Measurements from ENCODE around the gene CAV1. TPM values are rescaled to one million over a fixed set of nuclear protein-coding genes. Genes with fewer than 3 reads are reported as not detected.
"Not testable (repeated sequence)": the region's sequence is repeated elsewhere in the genome, so short reads cannot be mapped to it uniquely, and the experiment has no call there.

CAV1 gene
- 1 to 10 TPM in 2 of 3 donors, under 1 TPM in 1; 0.48 to 1.2 (median 1.1) TPM for total RNA-seq

- Mint-ChIP-seq H3K27me3 (ENCODE audit: low read depth) (peaks cover 79% of the 10 kb centered on the region), H3K4me1 (ENCODE audit: low read depth) (peaks cover 22% of the 10 kb centered on the region), H3K9me3 (no peaks in the 10 kb centered on the region), H3K4me3 (peak within 1 kb of the TSS; percentile 83), H3K36me3 (ENCODE audit: insufficient read depth) (no peaks in the 10 kb centered on the region)
- DNase-seq (peak; percentile 14), ATAC-seq (peak; percentile 38 to 39)
Measured at GRCh38 chr7:116524609-116525297, at the start of gene CAV1. TSS of gene CAV1 (plus strand) at chr7:116525036. CDS start at chr7:116525063, 27 bp downstream.

GRCh38 chr7:116477625-116478024 is 47.2 kb upstream of the CAV1 start:
- peaks cover 2% of the 10 kb centered on the region for H3K4me1 Mint-ChIP-seq (ENCODE audit: low read depth)
- ATAC-seq = no peak
- DNase-seq = no peak

GRCh38 chr7:116478834-116479233 is 46.0 kb upstream of the CAV1 start:
- Mint-ChIP-seq H3K36me3 (ENCODE audit: insufficient read depth) (no peaks in the 10 kb centered on the region), H3K4me1 (ENCODE audit: low read depth) (peaks cover 2% of the 10 kb centered on the region), H3K4me3 (no peak overlapping the region), H3K9me3 (peaks cover 4% of the 10 kb centered on the region), H3K27me3 (ENCODE audit: low read depth) (peaks cover 14% of the 10 kb centered on the region)
- no peak for DNase-seq
- no peak for ATAC-seq

More at GRCh38 chr7:116477625-116478024, 47.2 kb upstream of the CAV1 start:
- Mint-ChIP-seq H3K36me3 (ENCODE audit: insufficient read depth) (no peaks in the 10 kb centered on the region), H3K27me3 (ENCODE audit: low read depth) (peaks cover 22% of the 10 kb centered on the region), H3K4me3 (no peak overlapping the region), H3K9me3 (peaks cover 4% of the 10 kb centered on the region)

GRCh38 chr7:116483271-116483942 is 41.4 kb upstream of the CAV1 start:
- Mint-ChIP-seq H3K4me3 (no peak overlapping the region), H3K4me1 (ENCODE audit: low read depth) (peaks cover 2% of the 10 kb centered on the region), H3K9me3 (no peaks in the 10 kb centered on the region), H3K36me3 (ENCODE audit: insufficient read depth) (no peaks in the 10 kb centered on the region), H3K27me3 (ENCODE audit: low read depth) (peaks cover 21% of the 10 kb centered on the region)
- DNase-seq (no peak), ATAC-seq (no peak)

GRCh38 chr7:116484389-116484788 is 40.4 kb upstream of the CAV1 start:
- H3K36me3 Mint-ChIP-seq (ENCODE audit: insufficient read depth); ATAC-seq; DNase-seq: not testable (repeated sequence)

GRCh38 chr7:116487907-116488521 is 36.8 kb upstream of the CAV1 start:
- ATAC-seq (no peak), DNase-seq (no peak)
- Mint-ChIP-seq H3K27me3 (ENCODE audit: low read depth) (peaks cover 32% of the 10 kb centered on the region), H3K36me3 (ENCODE audit: insufficient read depth) (no peaks in the 10 kb centered on the region), H3K9me3 (no peaks in the 10 kb centered on the region), H3K4me3 (no peak overlapping the region), H3K4me1 (ENCODE audit: low read depth) (no peaks in the 10 kb centered on the region)

More at GRCh38 chr7:116484389-116484788, 40.4 kb upstream of the CAV1 start:
- H3K27me3 Mint-ChIP-seq (ENCODE audit: low read depth) = peaks cover 21% of the 10 kb centered on the region
- H3K4me3 Mint-ChIP-seq; H3K9me3 Mint-ChIP-seq; H3K4me1 Mint-ChIP-seq (ENCODE audit: low read depth): not testable (repeated sequence)

GRCh38 chr7:116490351-116490750 is 34.5 kb upstream of the CAV1 start:
- DNase-seq = no peak
- Mint-ChIP-seq H3K27me3 (ENCODE audit: low read depth) (peaks cover 24% of the 10 kb centered on the region), H3K9me3 (no peaks in the 10 kb centered on the region), H3K36me3 (ENCODE audit: insufficient read depth) (no peaks in the 10 kb centered on the region), H3K4me3 (no peak overlapping the region), H3K4me1 (ENCODE audit: low read depth) (no peaks in the 10 kb centered on the region)
- no peak for ATAC-seq

GRCh38 chr7:116491887-116492653 is 32.8 kb upstream of the CAV1 start:
- Mint-ChIP-seq H3K36me3 (ENCODE audit: insufficient read depth) (no peaks in the 10 kb centered on the region), H3K27me3 (ENCODE audit: low read depth) (peaks cover 18% of the 10 kb centered on the region), H3K9me3 (no peaks in the 10 kb centered on the region), H3K4me3 (no peak overlapping the region), H3K4me1 (ENCODE audit: low read depth) (no peaks in the 10 kb centered on the region)
- ATAC-seq (no peak), DNase-seq (no peak)

GRCh38 chr7:116492654-116493109 is 32.2 kb upstream of the CAV1 start:
- DNase-seq = no peak
- no peaks in the 10 kb centered on the region for H3K4me1 Mint-ChIP-seq (ENCODE audit: low read depth)
- H3K9me3 Mint-ChIP-seq = no peaks in the 10 kb centered on the region
- no peaks in the 10 kb centered on the region for H3K36me3 Mint-ChIP-seq (ENCODE audit: insufficient read depth)
- H3K27me3 Mint-ChIP-seq (ENCODE audit: low read depth) = peaks cover 16% of the 10 kb centered on the region
- no peak overlapping the region for H3K4me3 Mint-ChIP-seq
- no peak for ATAC-seq

GRCh38 chr7:116493449-116493848 is 31.4 kb upstream of the CAV1 start:
- H3K36me3 Mint-ChIP-seq (ENCODE audit: insufficient read depth) = no peaks in the 10 kb centered on the region
- H3K4me3 Mint-ChIP-seq = no peak overlapping the region
- peaks cover 20% of the 10 kb centered on the region for H3K27me3 Mint-ChIP-seq (ENCODE audit: low read depth)
- no peak for ATAC-seq
- DNase-seq = no peak
- no peaks in the 10 kb centered on the region for H3K4me1 Mint-ChIP-seq (ENCODE audit: low read depth)
- no peaks in the 10 kb centered on the region for H3K9me3 Mint-ChIP-seq

GRCh38 chr7:116494472-116494871 is 30.4 kb upstream of the CAV1 start:
- H3K4me1 Mint-ChIP-seq (ENCODE audit: low read depth) = peaks cover 1% of the 10 kb centered on the region
- no peak for ATAC-seq
- no peaks in the 10 kb centered on the region for H3K36me3 Mint-ChIP-seq (ENCODE audit: insufficient read depth)

GRCh38 chr7:116495736-116496135 is 29.1 kb upstream of the CAV1 start:
- Mint-ChIP-seq H3K9me3 (no peaks in the 10 kb centered on the region), H3K36me3 (ENCODE audit: insufficient read depth) (no peaks in the 10 kb centered on the region), H3K4me3 (no peak overlapping the region), H3K4me1 (ENCODE audit: low read depth) (peaks cover 9% of the 10 kb centered on the region), H3K27me3 (ENCODE audit: low read depth) (peaks cover 31% of the 10 kb centered on the region)
- ATAC-seq (no peak), DNase-seq (no peak)

More at GRCh38 chr7:116494472-116494871, 30.4 kb upstream of the CAV1 start:
- no peak for DNase-seq
- Mint-ChIP-seq H3K27me3 (ENCODE audit: low read depth) (peaks cover 28% of the 10 kb centered on the region), H3K4me3 (no peak overlapping the region), H3K9me3 (no peaks in the 10 kb centered on the region)

- Mint-ChIP-seq H3K4me1 (ENCODE audit: low read depth) (peaks cover 11% of the 10 kb centered on the region), H3K4me3 (no peak overlapping the region), H3K36me3 (ENCODE audit: insufficient read depth) (no peaks in the 10 kb centered on the region), H3K27me3 (ENCODE audit: low read depth) (peaks cover 36% of the 10 kb centered on the region), H3K9me3 (no peaks in the 10 kb centered on the region)
- ATAC-seq (no peak), DNase-seq (no peak)
Measured at GRCh38 chr7:116496653-116497052, 28.2 kb upstream of the CAV1 start.

- H3K4me1 Mint-ChIP-seq (ENCODE audit: low read depth) = peaks cover 11% of the 10 kb centered on the region
- H3K4me3 Mint-ChIP-seq = no peak overlapping the region
- no peaks in the 10 kb centered on the region for H3K9me3 Mint-ChIP-seq
- ATAC-seq (no peak), DNase-seq (no peak)
- H3K27me3 Mint-ChIP-seq (ENCODE audit: low read depth) = peaks cover 36% of the 10 kb centered on the region
- H3K36me3 Mint-ChIP-seq (ENCODE audit: insufficient read depth) = no peaks in the 10 kb centered on the region
Measured at GRCh38 chr7:116497708-116498107, 27.1 kb upstream of the CAV1 start.

Measured in activated T-cell treated with anti-CD3 and anti-CD28 coated beads, Interleukin-2, amount 50 U/mL, for 4 hours (primary cell).